NCI-H69 (cell line): ENCODE data around the gene OR2AE1.

ENCODE experiments used
- DNase-seq: peaks from one replicate; lab custom pipeline; 2025; lab: John Stamatoyannopoulos, UW

The OR2AE1 gene

DNA sequence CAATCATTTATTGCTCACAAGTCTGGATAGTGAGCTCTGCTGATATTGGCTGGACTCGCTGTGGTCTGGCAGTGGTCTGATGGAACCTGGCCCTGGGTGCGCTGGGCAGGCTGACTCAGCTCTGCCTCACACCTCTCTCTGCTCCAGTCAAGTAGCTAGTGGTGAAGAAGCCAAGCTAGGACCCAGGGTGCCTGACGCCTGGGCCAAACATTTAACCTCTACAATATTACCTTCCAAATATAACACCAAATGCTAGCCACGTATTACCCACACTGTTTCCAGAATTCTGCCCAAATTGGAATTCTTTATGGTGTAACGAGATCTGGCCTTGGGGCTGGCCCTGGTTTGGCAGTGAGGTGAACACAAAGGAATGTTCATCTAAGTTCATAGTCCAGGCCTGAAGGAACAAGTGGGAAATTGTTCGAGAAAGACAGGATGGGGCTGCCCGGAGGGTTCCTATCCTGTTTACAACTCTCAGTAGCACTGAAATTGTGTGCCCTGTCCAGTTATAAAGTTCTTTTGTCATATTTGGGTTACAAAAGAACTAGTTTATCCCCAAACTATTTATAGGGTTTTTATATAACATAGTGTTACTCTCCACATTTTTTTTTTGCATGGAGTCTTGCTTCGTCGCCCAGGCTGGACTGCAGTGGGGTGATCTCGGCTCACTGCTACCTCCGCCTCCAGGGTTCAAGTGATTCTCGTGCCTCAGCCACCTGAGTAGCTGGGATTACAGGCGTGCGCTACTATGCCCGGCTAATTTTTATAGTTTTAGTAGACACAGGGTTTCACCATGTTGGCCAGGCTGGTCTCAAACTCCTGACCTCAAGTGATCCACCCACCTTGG lies 16.3 kb downstream of the OR2AE1 start:
- DNase-seq = no peak

DNA sequence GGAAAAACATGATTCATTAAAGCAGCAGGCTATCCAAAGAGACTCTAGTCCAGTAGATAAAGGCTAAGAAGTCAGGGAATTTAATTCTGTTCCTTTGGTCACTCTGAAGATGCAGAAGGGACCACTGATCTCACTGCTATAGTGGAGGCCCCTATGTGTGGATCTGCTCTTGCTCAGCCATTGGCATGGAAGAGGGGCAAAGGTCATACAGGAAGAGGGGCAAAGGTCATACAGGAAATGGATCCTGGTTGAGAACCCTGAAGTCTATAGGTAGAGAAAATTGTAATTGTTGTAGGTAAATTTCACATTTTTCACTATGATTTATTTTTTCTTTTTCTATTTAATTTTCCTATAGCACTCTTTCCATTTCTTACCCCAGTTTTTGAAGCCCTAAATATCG lies 21.6 kb downstream of the OR2AE1 start:
- DNase-seq = no peak

DNA sequence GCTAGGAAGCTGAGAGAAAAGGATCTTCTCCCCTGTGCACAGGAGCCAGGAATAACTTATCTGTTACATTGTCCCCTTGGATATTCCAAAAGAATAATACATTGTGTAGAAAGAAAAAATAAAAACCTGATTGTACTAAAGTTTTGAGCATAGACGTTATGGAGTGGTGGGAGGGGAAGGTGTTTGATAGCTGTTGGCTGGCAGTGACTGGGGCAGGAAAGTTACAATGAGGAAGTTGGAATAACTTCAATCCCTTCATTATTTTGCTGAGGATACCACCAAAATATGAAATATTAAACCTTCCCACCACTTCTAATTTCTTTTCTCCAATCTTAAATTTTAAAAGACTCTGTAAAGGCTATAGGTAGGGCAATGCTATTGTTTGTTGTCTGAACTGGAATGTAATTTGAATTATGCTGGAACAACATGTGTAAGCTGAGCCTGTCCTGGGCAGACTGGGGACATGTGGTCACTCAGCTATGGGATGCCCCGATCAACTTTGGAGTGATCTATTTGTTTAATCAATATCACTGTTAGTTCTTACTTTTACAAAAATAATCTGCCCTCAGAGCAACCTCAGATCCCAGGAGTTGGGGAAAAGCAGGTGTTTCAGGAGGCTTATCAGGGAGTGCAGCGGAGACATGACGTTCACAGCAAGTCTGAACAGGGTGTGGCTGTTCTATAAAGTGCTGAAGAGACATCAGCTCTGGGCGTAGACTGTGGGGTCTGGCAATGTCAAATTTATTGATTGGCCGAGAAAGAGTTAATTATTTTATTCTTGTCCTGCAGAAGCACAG lies 28.2 kb downstream of the OR2AE1 start:
- no peak for DNase-seq

DNA sequence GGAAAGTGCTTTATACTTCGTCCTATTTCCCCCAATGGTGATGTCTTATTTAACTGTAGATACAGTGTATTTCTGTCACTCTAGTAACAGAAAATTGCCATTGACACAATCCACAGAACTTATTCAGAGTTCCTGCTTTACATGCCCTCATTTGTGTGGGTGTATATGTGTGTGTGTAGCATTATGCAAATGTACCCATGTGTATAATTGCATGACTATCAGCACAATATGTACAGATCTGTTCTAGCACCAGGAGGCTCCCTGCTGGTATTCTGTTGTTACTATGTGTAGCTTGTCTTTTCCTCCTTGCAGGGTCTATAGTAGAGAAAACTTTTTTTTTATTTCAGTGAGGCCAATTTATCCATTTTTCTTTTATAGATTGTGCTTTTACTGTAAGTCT lies 32.5 kb downstream of the OR2AE1 start:
- DNase-seq = peak; percentile 3

DNA sequence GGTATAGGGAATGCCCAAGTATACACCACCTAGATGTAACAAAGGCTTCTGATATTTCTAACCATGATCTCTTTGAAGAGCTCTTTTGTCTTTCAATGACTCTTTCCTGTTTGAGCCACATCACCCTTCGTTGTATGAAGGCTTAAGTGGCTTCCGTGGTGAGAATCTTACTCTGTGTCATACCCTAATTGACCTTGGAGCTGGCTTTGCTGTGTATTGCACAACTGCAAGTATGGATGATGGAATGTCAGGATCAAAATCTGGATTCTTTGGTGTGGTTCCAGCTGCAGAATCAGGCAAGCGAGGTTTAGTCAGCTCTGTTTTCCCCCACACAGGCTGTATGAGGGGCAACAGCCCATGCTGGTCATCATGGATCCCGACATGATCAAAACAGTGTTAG lies 33.0 kb downstream of the OR2AE1 start:
- DNase-seq = no peak

DNA sequence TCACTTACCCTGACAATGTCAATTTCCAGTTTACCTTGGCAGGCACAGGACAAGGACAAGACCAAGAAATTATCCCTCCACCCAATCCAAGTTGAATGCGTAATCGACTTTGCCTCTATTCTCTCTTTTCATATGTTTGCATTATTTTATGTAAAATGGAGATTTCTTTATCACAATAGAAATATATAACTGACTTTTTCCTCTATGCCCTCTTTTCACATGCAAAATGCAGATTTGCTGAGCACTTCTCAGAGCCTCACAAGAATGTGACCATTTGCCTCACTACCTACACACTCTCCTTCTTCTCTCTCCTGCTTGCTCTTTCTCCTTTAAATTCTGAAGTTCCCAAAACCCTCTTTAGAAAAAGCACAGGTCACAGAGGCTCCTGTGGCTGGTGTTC lies 33.9 kb downstream of the OR2AE1 start:
- no peak for DNase-seq

DNA sequence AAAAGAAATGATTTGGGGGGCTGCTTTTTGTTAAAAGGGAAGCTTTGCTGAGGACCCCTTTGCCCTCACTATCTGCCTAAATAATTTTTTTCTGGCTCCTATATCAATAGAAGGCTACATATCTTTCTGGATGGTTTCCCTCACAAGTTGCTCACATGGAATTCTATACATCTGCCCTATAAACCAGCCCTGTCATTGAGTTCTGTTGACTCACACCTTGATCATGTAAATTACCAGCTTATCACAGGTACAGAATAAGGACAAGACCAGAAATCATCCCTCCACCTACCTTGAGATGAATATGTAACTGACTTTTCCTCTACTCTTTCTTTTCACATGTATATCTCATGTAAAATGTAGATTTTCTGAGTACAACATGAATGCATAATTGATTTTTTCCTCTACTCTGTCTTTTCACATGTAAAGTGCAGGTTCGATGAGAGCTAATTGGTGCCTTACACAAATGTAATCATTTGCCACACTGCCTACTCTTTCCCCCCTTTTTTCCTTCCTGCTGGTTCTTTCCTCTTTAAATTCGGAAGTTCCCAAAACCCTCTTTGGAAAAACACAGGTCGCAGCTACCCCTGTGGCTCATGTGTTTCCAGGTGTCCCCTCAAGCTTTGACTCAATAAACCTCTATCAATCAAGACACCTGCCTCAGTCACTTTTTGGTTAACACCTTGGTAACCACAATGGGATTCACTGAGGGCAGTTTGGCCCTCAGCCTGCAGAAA lies 36.5 kb downstream of the OR2AE1 start:
- DNase-seq = peak; percentile 47

DNA sequence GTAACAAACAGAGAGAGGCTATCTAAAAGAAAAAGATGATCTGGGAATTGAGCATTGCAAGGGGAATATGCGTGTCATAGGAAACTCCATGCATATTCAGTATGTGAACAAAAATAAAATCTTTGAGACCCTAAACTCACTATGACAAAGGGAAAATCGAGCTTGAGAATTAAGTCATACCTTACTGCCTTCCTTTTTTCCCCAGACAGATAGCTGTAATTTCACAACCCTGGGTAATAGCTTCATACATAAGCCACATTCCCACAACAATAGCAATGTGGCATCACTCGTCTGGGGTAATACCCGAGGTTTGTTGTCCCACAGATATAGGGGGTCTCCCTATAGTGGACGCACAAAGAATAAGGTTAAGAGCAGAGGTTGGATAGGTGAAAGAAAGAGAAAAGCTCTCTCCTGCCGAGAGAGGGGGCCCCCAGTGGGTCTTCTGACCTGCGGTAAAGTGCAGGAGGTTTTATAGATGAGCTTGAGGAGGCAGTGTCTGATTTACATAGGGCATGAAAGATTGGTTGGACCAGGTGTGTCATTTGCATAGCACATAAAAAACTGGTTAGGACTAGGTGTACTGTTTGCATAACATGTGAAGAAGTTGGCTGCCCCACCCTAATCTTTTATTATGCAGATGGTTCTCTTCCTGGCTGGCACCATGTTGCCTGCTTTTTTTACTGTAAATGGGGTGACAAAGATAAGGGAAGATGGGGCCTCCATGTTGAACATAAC lies 37.4 kb downstream of the OR2AE1 start:
- DNase-seq = peak; percentile 89

DNA sequence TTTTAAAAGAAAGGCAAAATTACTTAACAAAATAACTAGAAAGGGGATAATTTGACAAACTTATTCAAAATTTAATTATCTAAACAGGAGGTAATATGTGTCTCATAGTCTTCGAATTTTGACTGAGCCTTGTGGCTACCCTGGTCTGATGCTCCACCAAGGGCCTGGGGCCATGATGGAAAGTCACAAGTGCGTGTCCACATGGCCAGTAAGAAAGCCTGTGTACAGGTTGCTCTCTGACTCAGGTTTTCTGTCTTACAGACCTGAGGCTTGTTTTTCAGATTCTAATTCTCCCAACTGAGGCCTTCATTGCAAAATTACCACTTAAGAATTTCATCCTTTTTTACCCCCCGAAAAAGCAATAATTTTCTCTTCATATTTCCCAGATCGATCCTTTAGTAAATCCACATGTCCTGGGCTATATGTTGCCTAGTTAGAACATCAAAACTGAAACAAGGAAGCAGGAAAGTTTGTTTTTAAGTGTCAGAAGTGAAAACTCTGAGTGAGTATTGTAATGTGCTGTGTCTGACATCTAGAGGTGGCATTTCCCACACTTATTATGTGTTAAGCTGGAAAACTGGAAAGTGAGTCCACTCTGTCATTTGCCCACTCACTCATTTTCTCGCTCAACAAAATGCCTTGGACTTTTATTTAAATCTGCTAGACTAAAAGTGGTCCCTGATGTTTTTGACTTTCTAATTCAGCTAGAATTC lies 39.0 kb downstream of the OR2AE1 start:
- no peak for DNase-seq

DNA sequence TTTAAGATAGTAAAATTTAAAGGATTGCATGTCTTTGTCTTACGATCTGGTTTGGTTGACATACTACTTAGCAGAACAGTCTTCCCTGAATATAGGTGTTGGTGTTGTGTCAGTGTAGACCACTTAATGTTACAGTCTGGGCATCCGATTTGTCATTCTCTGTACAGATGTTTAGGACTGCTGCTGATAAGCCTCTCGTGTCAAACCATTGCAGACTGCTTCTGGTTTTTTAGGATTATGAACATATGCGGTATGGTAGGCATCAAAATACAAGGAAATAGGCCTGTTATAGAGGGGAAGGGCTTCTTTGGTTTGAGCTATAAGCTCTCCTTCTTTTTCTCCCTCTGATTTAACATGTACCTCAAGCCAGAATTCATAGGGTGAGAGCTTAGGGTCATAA lies 41.6 kb downstream of the OR2AE1 start:
- no peak for DNase-seq

DNA sequence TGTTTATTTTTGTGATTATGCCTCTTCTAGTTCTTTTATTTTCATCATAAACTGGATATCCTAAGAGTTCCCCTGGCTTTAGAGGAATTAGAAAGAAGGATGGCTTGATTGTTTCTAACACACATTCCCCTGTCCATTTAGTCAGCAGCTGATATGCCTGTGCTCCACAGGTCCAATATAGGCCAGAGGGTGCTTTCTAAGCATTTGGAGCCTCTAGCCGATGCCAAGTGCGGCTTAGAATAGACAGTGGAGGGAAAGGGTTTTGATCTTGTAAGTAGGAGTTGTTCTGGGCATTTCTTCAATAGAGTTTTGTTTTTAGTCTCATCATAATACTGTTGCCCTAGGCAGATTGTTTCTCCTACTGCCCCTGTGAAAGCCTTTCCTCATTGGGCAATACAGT lies 42.5 kb downstream of the OR2AE1 start:
- no peak for DNase-seq

DNA sequence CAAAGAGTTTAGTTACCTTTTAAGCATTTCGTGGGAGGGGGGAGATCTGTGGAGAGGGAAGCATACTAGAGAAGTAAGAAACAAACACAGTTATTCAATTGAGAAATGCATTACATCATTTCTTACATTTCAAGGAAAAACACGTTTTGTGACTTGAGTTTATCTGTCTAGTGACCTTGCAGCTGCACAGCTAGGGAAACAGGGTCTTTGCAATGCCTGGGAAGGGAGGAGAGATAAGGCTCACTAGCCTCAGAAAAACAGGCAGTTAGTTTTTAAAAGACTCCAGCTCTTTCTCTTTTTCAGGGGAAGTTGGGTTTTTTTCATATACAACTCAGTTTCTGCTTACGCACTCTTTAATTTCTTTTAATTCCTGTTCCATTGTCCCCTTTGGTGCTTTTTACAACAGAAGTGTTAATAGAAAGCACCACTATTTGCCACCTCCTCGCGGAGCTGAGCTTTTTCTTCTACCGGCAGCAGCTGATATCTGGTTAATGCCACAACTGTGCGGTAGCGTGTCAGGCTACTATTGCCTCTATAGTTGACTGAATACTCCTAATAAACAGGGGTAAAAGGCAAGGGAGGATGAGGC lies 43.5 kb downstream of the OR2AE1 start:
- DNase-seq = no peak

DNA sequence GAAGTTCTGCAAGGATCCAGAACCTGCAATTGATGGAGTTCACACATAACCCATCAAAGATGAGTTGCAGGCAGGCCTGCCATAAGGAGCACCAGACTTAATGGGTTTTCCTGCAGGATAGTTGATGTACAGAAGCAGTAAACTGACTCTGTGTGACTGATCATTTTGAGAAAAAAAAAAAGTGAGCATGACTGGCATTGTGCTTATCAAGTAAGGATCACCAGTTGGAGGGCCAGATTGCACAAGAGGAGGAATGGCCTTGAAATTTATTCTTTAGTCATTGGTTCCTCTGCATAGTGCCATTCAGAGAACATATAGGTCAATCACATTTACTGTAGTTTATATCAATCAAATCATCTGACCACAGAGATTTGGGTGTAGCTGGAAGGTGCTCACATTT lies 45.2 kb downstream of the OR2AE1 start:
- no peak for DNase-seq

DNA sequence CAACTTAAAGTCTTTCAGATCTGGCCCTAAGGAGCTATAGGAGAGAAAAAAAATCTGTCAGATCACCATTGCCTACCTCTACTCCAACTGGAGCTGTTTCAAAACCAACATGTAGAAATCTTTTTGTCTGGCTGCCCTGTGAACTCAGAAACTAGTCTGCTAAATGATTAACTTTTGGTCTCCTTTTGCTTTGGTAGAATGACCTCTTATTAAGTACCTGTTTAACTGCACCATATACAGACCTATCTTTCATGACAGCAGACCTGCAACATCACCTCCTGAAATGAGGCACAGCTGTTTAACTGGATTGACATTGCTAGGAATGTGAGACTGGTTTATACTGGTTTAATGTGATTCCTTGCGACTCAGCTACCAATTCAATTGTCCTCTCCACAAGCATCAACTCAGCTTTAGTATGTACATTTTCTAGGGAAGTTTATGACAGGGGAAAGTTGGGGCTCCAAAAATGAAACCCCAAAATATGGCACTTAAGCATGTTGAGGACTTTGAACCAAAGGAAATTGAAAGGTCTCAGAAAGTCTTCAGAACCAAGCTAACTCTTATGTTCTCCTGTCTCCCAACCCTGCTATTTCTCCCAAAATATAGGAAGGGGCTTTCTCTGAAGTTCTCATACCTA lies 47.2 kb downstream of the OR2AE1 start:
- no peak for DNase-seq

DNA sequence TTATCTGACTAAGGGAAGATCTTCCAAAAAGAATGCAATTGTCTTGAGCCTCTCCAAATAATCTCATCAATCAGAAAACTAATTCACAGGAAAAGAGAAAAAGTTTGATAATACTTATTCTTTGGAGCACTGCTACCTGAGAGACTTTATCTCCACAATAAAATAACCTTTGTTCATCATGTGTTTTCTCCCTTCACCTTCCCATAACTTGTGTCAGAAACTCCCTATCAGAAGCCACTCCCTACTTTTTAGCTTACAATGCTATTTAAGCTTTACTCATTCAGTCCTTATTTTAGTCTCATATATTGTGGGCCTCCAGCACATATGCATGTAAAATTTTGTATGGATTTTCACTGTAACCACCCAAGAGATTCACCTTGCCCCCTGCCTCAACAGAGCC lies 48.0 kb downstream of the OR2AE1 start:
- DNase-seq = no peak

DNA sequence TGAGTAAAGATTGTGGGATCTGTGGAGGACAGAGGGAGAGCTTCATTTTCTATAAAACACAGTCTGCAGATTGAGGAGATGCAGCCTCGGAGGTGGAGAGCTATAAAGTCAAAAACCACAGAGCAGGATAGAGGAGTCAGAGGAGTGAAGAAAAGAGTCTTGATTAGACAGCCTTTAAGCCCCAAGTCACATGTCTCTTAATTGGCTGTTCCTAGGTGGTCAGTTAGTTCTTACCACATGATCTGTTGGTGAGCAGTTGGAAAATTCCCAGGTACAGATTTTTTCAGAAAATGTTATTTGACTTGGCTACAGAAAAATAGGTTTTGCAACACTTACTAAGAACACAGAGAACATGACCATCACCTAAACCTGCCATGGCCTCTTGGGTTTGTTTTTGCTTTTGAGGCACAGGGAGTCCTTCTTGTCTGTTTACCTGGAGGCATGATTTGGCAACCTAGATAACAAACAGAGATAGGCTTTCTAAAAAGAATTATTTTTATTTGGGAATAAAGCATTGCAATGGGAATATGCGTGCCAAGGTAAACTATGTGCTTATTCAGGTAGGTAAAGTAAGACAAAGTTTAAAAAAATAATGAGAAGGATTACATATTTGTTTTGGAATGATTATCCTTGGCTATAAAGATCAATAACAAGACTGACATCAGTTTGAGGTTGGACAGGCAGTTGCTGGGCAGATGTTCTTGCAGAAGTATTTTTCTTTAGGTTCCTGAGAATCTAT lies 49.6 kb downstream of the OR2AE1 start:
- no peak for DNase-seq
